HL-60 (cell line): ENCODE results near the gene PCP2.

Source experiments
- DNase-seq, 2 experiments: peaks; one replicate each; pipeline ENCODE4 v3.0.0-alpha.2; 2010 to 2020; ENCODE audit warnings: low read depth in 1 of 2, low spot score in 1 of 2
- H3K27ac ChIP-seq: fragments of 250-450 bp; sonication (Bioruptor Pico); replicated peaks from 2 replicates; pipeline ENCODE4 v1.5.1; 2020; ENCODE audit warnings: mild to moderate bottlenecking, moderate library complexity
- H3K27me3 ChIP-seq: fragments of 250-450 bp; sonication (Bioruptor Pico); 2 replicates; pipeline ENCODE4 v1.5.1; 2021; ENCODE audit warnings: mild to moderate bottlenecking, moderate library complexity; ENCODE audit not compliant: insufficient read depth, poor library complexity, severe bottlenecking
- H3K4me3 ChIP-seq: replicated peaks from 2 replicates; pipeline ENCODE4 v1.5.1; 2011; ENCODE audit warnings: mild to moderate bottlenecking, control low read depth, low read length; ENCODE audit not compliant: insufficient read depth
- CTCF ChIP-seq: IDR thresholded peaks from one replicate; pipeline ENCODE4 v1.5.1; 2011; ENCODE audit warnings: low read length, control low read depth, inconsistent platforms; ENCODE audit not compliant: insufficient read depth
- GABPA ChIP-seq: IDR thresholded peaks from 2 replicates; pipeline ENCODE4 v1.6.1; 2012; ENCODE audit warnings: low read depth
- POLR2AphosphoS5 ChIP-seq: IDR thresholded peaks from 2 replicates; pipeline ENCODE4 v1.6.1; 2012; ENCODE audit warnings: low read depth
- REST ChIP-seq: IDR thresholded peaks from 2 replicates; pipeline ENCODE4 v1.6.1; 2012; ENCODE audit warnings: low read depth; ENCODE audit not compliant: insufficient replicate concordance
- SPI1 ChIP-seq: IDR thresholded peaks from 2 replicates; pipeline ENCODE4 v1.6.1; 2012; ENCODE audit warnings: low read depth, mild to moderate bottlenecking, borderline replicate concordance
- long read RNA-seq: library from polyadenylated mRNA; unstranded; transcript quantifications from one replicate; pipeline ENCODE4 v2.0.0, GENCODE V29; 2020

PCP2 gene
- long read RNA-seq, partial matches to known transcripts, result 0 of 7 reads
- long read RNA-seq, other reads (novel, unspliced or antisense), result 7 of 7 reads

DNA sequence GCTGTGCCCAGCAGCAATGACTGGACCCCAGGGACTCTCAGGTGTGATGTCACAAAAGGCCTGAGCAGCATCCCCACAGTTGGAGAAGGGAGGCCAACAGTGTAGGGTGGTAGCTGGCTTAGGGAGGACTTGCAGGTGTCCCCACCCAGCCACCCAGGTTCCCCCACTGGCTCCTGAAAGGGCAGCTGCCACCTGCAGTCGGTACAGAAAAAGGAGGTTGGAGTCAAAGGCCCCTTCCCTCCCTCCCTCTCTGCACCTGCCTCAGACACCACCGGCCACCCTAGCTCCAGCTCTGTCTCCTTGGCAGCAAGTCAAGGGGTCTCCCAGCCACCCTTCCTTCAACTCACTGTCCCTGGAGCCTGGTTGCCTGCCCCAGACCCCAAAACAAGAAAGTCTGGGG is at the start of gene PCP2:
Gene PCP2, minus strand, starts transcription at position 22 of the 400 bp plus-strand sequence. CDS start 262 bp downstream, outside the sequence.
- no peaks in the 10 kb centered on the region for H3K27me3 ChIP-seq
- H3K4me3 ChIP-seq, result no peak within 1 kb of the TSS
- no peak for TF ChIP-seq REST
- no peak for TF ChIP-seq POLR2AphosphoS5
- no peak for TF ChIP-seq GABPA
- TF ChIP-seq SPI1, result no peak
- no peak for TF ChIP-seq CTCF
- no peak within 1 kb of the TSS for H3K27ac ChIP-seq
- no peak for DNase-seq

- Histone ChIP-seq H3K27me3 (no peaks in the 10 kb centered on the region), H3K4me3 (peak overlapping the region; percentile 95), H3K27ac (peak overlapping the region; percentile 95)
- DNase-seq, result no peak
- TF ChIP-seq REST (no peak), CTCF (peak; percentile 38)
These were observed 48.8 kb upstream of the PCP2 start for GRCh38 chr19:7682175-7682855.

DNA sequence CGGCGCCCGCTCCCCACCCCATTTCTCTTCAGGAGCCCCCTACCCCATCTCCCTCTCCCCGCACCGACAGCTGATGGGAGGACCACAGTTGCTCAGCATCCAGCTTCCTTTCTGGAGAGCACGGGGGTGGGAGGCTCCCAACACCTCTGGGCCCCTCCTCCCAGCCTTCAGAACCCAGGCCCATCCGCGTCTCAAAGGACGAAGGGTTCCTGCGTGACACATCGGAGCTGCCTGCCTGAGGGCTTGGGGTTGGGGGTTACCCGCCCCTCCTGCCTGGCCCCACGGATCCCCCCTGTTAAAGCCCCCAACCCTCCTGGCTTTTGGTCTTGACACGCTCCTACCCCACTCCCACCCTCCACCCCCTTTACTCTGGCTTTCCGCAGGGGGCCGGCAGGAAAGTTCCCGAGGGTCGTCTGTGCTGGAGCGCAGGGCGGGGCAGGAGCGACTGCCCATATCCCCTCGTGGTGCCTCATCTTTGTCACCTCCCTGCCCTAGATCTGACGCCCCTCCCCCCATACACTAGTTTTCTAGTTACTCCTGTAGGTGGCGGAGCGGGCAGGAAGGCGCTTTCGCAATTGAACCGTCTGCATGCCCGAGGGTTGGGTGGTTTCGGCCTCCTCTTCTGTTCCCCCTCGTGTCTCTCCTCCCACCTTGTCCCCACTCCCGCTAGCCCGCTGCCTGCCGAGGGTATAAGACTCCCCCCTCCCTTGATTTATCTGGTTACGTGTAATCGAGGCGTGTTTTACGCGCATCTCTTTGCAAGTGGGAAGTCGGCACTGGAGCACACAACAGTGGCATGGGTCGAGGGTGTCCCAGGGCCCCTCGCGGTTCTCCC is 48.0 kb upstream of the PCP2 start:
- DNase-seq, result peak; percentile 99 to 100

More for the DNA sequence above, 48.0 kb upstream of the PCP2 start:
- TF ChIP-seq GABPA (no peak; the same call in 1 of the 2 replicates), CTCF (peak; percentile 22), SPI1 (no peak; the same call in 1 of the 2 replicates), POLR2AphosphoS5 (peak; percentile 68), REST (peak; percentile 15)
- H3K27ac ChIP-seq, result peak overlapping the region; percentile 95
- no peaks in the 10 kb centered on the region for H3K27me3 ChIP-seq
- H3K4me3 ChIP-seq, result peak overlapping the region; percentile 95
